Effector memory CD4-positive, alpha-beta T cell (primary cell): ENCODE data around the gene FAM200B.

Experiments
- DNase-seq, 3 donors: peaks; one replicate each; pipeline ENCODE4 v3.0.0-alpha.2; 2020
- H3K27ac ChIP-seq: 2 replicates; pipeline ENCODE4 v1.7.0; 2013; ENCODE audit warnings: mild to moderate bottlenecking, low read length, moderate library complexity; ENCODE audit not compliant: insufficient read depth, poor library complexity, severe bottlenecking
- H3K27me3 ChIP-seq: replicated peaks from 2 replicates; pipeline ENCODE4 v1.7.0; 2013; ENCODE audit warnings: mild to moderate bottlenecking, low read length; ENCODE audit not compliant: insufficient read depth, control insufficient read depth, poor library complexity, severe bottlenecking
- H3K36me3 ChIP-seq: 2 replicates; pipeline ENCODE4 v1.7.0; 2013; ENCODE audit warnings: mild to moderate bottlenecking, low read length, moderate library complexity; ENCODE audit not compliant: control insufficient read depth, insufficient read depth
- H3K4me1 ChIP-seq: 2 replicates; pipeline ENCODE4 v1.7.0; 2013; ENCODE audit warnings: low read length, mild to moderate bottlenecking; ENCODE audit not compliant: control insufficient read depth, insufficient read depth, poor library complexity, severe bottlenecking
- H3K4me3 ChIP-seq: 2 replicates; pipeline ENCODE4 v1.7.0; 2013; ENCODE audit warnings: low read length, low read depth, mild to moderate bottlenecking; ENCODE audit not compliant: insufficient read depth, poor library complexity, severe bottlenecking
- H3K9me3 ChIP-seq: 2 replicates; pipeline ENCODE4 v1.7.0; 2013; ENCODE audit warnings: mild to moderate bottlenecking, low read length, moderate library complexity; ENCODE audit not compliant: control insufficient read depth

The FAM200B gene

GRCh38 chr4:15667006-15667405 is 14.6 kb upstream of the FAM200B start:
- H3K27me3 ChIP-seq = no peaks in the 10 kb centered on the region
- no peaks in the 10 kb centered on the region for H3K4me1 ChIP-seq
- H3K4me3 ChIP-seq = no peak overlapping the region
- H3K27ac ChIP-seq = no peak overlapping the region
- no peaks in the 10 kb centered on the region for H3K36me3 ChIP-seq
- no peak for DNase-seq
- no peaks in the 10 kb centered on the region for H3K9me3 ChIP-seq

DNA sequence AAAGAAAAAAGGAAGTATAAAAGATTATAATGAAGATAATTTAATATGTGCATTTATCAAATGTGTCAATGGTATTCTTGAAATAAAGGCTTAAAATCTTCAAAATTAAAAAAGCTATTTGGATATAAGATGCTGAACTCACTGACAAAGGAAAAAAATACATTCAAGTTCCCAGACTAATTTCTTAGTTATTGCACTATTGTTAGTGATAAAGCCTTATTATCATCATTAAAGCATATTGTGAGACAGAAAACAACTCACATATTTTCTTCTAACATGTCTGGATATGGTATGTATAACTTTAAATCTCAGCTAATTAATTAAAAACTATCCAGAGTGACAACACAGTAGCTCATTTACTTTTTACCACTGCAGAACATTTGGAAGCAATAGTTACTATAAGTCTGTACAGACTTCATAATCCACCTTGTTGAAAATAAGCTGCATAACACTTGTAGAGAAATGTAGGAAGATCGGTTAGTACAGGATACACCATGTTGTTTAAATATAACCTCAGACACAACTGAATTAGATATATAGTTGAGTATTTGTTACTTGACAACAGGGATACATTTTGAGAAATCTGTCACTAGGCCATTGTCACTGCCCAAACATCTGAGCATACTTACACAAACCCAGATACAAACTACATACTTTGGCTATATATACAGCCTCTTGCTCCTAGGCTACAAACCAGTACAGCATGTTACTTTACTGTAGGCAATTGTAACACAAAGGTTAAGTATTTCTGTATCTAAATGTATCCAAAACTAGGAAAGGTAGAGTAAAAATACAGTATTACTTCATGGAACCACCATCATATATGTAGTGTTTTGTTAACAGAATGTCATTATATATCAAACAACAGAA is 12.8 kb upstream of the FAM200B start:
- Histone ChIP-seq H3K27me3 (no peaks in the 10 kb centered on the region), H3K36me3 (no peaks in the 10 kb centered on the region), H3K4me3 (no peak overlapping the region), H3K9me3 (no peaks in the 10 kb centered on the region), H3K4me1 (no peaks in the 10 kb centered on the region), H3K27ac (no peak overlapping the region)
- no peak for DNase-seq

DNA sequence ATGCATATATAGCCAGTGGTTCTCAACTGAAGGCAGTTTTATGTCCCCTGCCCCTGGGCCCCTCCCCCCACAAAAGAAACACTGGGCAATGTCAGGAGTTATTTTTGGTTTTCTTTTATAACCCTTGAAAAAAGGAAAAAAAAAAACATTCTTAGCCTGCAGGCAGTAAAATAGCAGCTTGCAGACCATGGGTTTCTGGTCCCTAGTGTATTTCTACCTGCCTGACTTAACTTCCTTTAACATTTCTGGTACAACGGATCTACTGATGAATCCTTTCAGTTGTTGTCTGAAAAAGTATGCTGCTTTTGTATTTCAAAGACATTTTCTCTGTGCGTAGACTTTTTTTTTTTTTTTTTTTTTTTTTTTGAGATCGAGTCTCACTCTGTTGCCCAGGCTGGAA is 11.1 kb upstream of the FAM200B start:
- H3K9me3 ChIP-seq = no peaks in the 10 kb centered on the region
- DNase-seq = no peak
- H3K27me3 ChIP-seq = no peaks in the 10 kb centered on the region
- H3K4me1 ChIP-seq = no peaks in the 10 kb centered on the region
- no peak overlapping the region for H3K27ac ChIP-seq
- H3K36me3 ChIP-seq = no peaks in the 10 kb centered on the region
- H3K4me3 ChIP-seq = no peak overlapping the region

- no peak overlapping the region for H3K27ac ChIP-seq
- no peak overlapping the region for H3K4me3 ChIP-seq
- no peaks in the 10 kb centered on the region for H3K9me3 ChIP-seq
Measured at GRCh38 chr4:15672101-15672500, 9.5 kb upstream of the FAM200B start.

GRCh38 chr4:15673337-15673736 is 8.3 kb upstream of the FAM200B start:
- Histone ChIP-seq H3K36me3 (no peaks in the 10 kb centered on the region), H3K4me1 (no peaks in the 10 kb centered on the region), H3K9me3 (no peaks in the 10 kb centered on the region), H3K4me3 (no peak overlapping the region), H3K27ac (no peak overlapping the region), H3K27me3 (no peaks in the 10 kb centered on the region)
- DNase-seq = no peak

More at GRCh38 chr4:15672101-15672500, 9.5 kb upstream of the FAM200B start:
- Histone ChIP-seq H3K36me3 (no peaks in the 10 kb centered on the region), H3K4me1 (no peaks in the 10 kb centered on the region), H3K27me3 (no peaks in the 10 kb centered on the region)
- DNase-seq = no peak

DNA sequence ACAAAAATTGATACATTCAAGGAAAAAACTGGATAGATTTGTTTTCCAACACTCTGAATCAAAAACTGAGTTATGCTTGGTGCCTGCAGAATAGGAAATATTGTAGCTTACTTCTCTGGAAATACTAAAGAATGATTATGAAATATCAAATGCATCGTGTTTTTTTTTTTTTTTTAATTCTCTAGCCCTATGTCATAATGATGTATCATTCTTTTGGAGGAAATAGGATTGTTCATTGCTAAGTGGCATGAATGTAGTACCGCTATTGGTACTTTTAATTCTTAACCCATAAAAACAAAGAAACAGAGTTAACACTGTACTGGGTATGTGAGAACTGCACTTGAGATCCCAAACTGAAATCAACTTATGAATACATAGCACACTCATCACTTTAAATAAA is 7.6 kb upstream of the FAM200B start:
- Histone ChIP-seq H3K4me1 (no peaks in the 10 kb centered on the region), H3K9me3 (no peaks in the 10 kb centered on the region), H3K27me3 (no peaks in the 10 kb centered on the region), H3K4me3 (no peak overlapping the region), H3K27ac (no peak overlapping the region), H3K36me3 (no peaks in the 10 kb centered on the region)
- no peak for DNase-seq

DNA sequence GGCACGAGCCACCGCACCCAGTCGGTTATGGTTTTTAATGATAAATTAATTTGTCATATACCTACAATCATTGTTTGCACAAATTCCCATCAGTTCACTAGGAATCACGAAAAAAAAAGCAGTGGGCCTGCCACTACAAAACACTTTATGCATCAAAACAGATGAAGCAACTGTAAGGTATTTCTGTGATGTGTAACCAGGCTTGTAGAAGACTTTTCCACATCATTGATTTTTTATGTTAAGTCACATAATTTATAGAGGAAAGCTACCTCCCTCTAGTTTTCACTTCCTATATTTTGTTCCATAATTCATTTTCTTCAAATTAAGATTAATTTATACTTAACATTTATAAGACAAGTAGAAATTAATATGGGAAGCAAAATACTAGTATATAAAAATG is 6.7 kb upstream of the FAM200B start:
- H3K27ac ChIP-seq = no peak overlapping the region
- H3K9me3 ChIP-seq = no peaks in the 10 kb centered on the region
- no peak overlapping the region for H3K4me3 ChIP-seq
- no peaks in the 10 kb centered on the region for H3K36me3 ChIP-seq
- DNase-seq = no peak
- H3K27me3 ChIP-seq = no peaks in the 10 kb centered on the region
- H3K4me1 ChIP-seq = no peaks in the 10 kb centered on the region

- H3K4me3 ChIP-seq = no peak overlapping the region
- no peak overlapping the region for H3K27ac ChIP-seq
- H3K4me1 ChIP-seq = no peaks in the 10 kb centered on the region
- no peak for DNase-seq
- no peaks in the 10 kb centered on the region for H3K9me3 ChIP-seq
- no peaks in the 10 kb centered on the region for H3K36me3 ChIP-seq
- no peaks in the 10 kb centered on the region for H3K27me3 ChIP-seq
Measured at GRCh38 chr4:15675356-15675755, 6.3 kb upstream of the FAM200B start.

GRCh38 chr4:15676039-15676438 is 5.6 kb upstream of the FAM200B start:
- Histone ChIP-seq H3K9me3 (no peaks in the 10 kb centered on the region), H3K4me1 (no peaks in the 10 kb centered on the region), H3K27ac (no peak overlapping the region), H3K36me3 (no peaks in the 10 kb centered on the region), H3K4me3 (no peak overlapping the region), H3K27me3 (no peaks in the 10 kb centered on the region)
- no peak for DNase-seq

- Histone ChIP-seq H3K4me3 (no peak overlapping the region), H3K27ac (no peak overlapping the region), H3K36me3 (no peaks in the 10 kb centered on the region), H3K27me3 (no peaks in the 10 kb centered on the region), H3K9me3 (no peaks in the 10 kb centered on the region), H3K4me1 (no peaks in the 10 kb centered on the region)
- DNase-seq = no peak
Measured at GRCh38 chr4:15676899-15677298, 4.7 kb upstream of the FAM200B start.
